Rectal smooth muscle tissue (tissue), 1 donor: ENCODE results near the gene FYN.

Experiments used
- H3K27ac ChIP-seq: one replicate; pipeline ENCODE4 v1.7.0; 2013; ENCODE audit warnings: low read depth, low read length, inconsistent platforms
- H3K27me3 ChIP-seq: one replicate; pipeline ENCODE4 v1.7.0; 2013; ENCODE audit warnings: low read length; ENCODE audit not compliant: control insufficient read depth, insufficient read depth
- H3K36me3 ChIP-seq: one replicate; pipeline ENCODE4 v1.7.0; 2013; ENCODE audit warnings: low read length; ENCODE audit not compliant: control insufficient read depth, insufficient read depth
- H3K4me1 ChIP-seq: one replicate; pipeline ENCODE4 v1.7.0; 2013; ENCODE audit warnings: low read length; ENCODE audit not compliant: control insufficient read depth, insufficient read depth
- H3K4me3 ChIP-seq: one replicate; pipeline ENCODE4 v1.7.0; 2013; ENCODE audit warnings: low read length
- H3K9ac ChIP-seq: one replicate; pipeline ENCODE4 v1.7.0; 2013; ENCODE audit warnings: low read length

FYN gene

GRCh38 chr6:111658462-111659154 is 214.6 kb downstream of the FYN start:
- Histone ChIP-seq H3K27me3 (no peaks in the 10 kb centered on the region), H3K9ac (no peak overlapping the region), H3K36me3 (no peaks in the 10 kb centered on the region), H3K4me3 (no peak overlapping the region), H3K4me1 (peaks cover 29% of the 10 kb centered on the region), H3K27ac (peak overlapping the region; percentile 55)

GRCh38 chr6:111657146-111657545 is 216.1 kb downstream of the FYN start:
- peaks cover 16% of the 10 kb centered on the region for H3K4me1 ChIP-seq
- no peak overlapping the region for H3K27ac ChIP-seq
- H3K27me3 ChIP-seq = no peaks in the 10 kb centered on the region

GRCh38 chr6:111653979-111654378 is 219.3 kb downstream of the FYN start:
- H3K9ac ChIP-seq = no peak overlapping the region

More at GRCh38 chr6:111657146-111657545, 216.1 kb downstream of the FYN start:
- Histone ChIP-seq H3K4me3 (no peak overlapping the region), H3K9ac (no peak overlapping the region), H3K36me3 (no peaks in the 10 kb centered on the region)

GRCh38 chr6:111653434-111653833 is 219.8 kb downstream of the FYN start:
- H3K4me1 ChIP-seq = peaks cover 3% of the 10 kb centered on the region
- no peaks in the 10 kb centered on the region for H3K36me3 ChIP-seq
- no peak overlapping the region for H3K9ac ChIP-seq
- H3K27me3 ChIP-seq = no peaks in the 10 kb centered on the region
- H3K27ac ChIP-seq = no peak overlapping the region
- H3K4me3 ChIP-seq = no peak overlapping the region

More at GRCh38 chr6:111653979-111654378, 219.3 kb downstream of the FYN start:
- Histone ChIP-seq H3K4me1 (peaks cover 7% of the 10 kb centered on the region), H3K27ac (no peak overlapping the region), H3K36me3 (no peaks in the 10 kb centered on the region), H3K4me3 (no peak overlapping the region), H3K27me3 (no peaks in the 10 kb centered on the region)

- Histone ChIP-seq H3K27me3 (no peaks in the 10 kb centered on the region), H3K36me3 (no peaks in the 10 kb centered on the region), H3K9ac (no peak overlapping the region), H3K27ac (no peak overlapping the region), H3K4me1 (peaks cover 2% of the 10 kb centered on the region), H3K4me3 (no peak overlapping the region)
Measured at GRCh38 chr6:111652156-111652555, 221.1 kb downstream of the FYN start.

- no peak overlapping the region for H3K4me3 ChIP-seq
- no peak overlapping the region for H3K9ac ChIP-seq
- no peaks in the 10 kb centered on the region for H3K27me3 ChIP-seq
- peaks cover 7% of the 10 kb centered on the region for H3K4me1 ChIP-seq
- H3K36me3 ChIP-seq = no peaks in the 10 kb centered on the region
- H3K27ac ChIP-seq = no peak overlapping the region
Measured at GRCh38 chr6:111651185-111652034, 221.8 kb downstream of the FYN start.

- no peaks in the 10 kb centered on the region for H3K27me3 ChIP-seq
- H3K36me3 ChIP-seq = no peaks in the 10 kb centered on the region
- no peak overlapping the region for H3K4me3 ChIP-seq
- no peak overlapping the region for H3K27ac ChIP-seq
- H3K9ac ChIP-seq = no peak overlapping the region
- H3K4me1 ChIP-seq = peaks cover 7% of the 10 kb centered on the region
Measured at GRCh38 chr6:111650049-111650448, 223.2 kb downstream of the FYN start.

- Histone ChIP-seq H3K9ac (no peak overlapping the region), H3K36me3 (no peaks in the 10 kb centered on the region), H3K4me3 (no peak overlapping the region), H3K27ac (no peak overlapping the region), H3K4me1 (peaks cover 7% of the 10 kb centered on the region), H3K27me3 (no peaks in the 10 kb centered on the region)
Measured at GRCh38 chr6:111648100-111648499, 225.2 kb downstream of the FYN start.

GRCh38 chr6:111646942-111647341 is 226.3 kb downstream of the FYN start:
- Histone ChIP-seq H3K9ac (no peak overlapping the region), H3K4me1 (peaks cover 12% of the 10 kb centered on the region)

GRCh38 chr6:111646034-111646433 is 227.2 kb downstream of the FYN start:
- H3K27me3 ChIP-seq = no peaks in the 10 kb centered on the region
- no peaks in the 10 kb centered on the region for H3K36me3 ChIP-seq
- H3K27ac ChIP-seq = no peak overlapping the region
- no peak overlapping the region for H3K4me3 ChIP-seq
- H3K9ac ChIP-seq = no peak overlapping the region
- peaks cover 12% of the 10 kb centered on the region for H3K4me1 ChIP-seq

More at GRCh38 chr6:111646942-111647341, 226.3 kb downstream of the FYN start:
- H3K27me3 ChIP-seq = no peaks in the 10 kb centered on the region
- H3K4me3 ChIP-seq = no peak overlapping the region
- H3K36me3 ChIP-seq = no peaks in the 10 kb centered on the region
- peak overlapping the region; percentile 86 for H3K27ac ChIP-seq

- Histone ChIP-seq H3K36me3 (no peaks in the 10 kb centered on the region), H3K4me3 (no peak overlapping the region), H3K27me3 (no peaks in the 10 kb centered on the region), H3K27ac (no peak overlapping the region), H3K9ac (no peak overlapping the region), H3K4me1 (peaks cover 12% of the 10 kb centered on the region)
Measured at GRCh38 chr6:111644893-111645430, 228.3 kb downstream of the FYN start.

GRCh38 chr6:111642463-111643158 is 230.6 kb downstream of the FYN start:
- peaks cover 12% of the 10 kb centered on the region for H3K4me1 ChIP-seq
- H3K27me3 ChIP-seq = no peaks in the 10 kb centered on the region
- H3K36me3 ChIP-seq = no peaks in the 10 kb centered on the region
- no peak overlapping the region for H3K9ac ChIP-seq
- no peak overlapping the region for H3K27ac ChIP-seq
- peak overlapping the region; percentile 44 for H3K4me3 ChIP-seq
